ENCODE results near the gene GALNT14. TPM values are rescaled to one million over a fixed set of nuclear protein-coding genes. Genes with fewer than 3 reads are reported as not detected.

Gene GALNT14
- total and polyA plus RNA-seq, 5 donors from 2014 or later, result not detected

DNA sequence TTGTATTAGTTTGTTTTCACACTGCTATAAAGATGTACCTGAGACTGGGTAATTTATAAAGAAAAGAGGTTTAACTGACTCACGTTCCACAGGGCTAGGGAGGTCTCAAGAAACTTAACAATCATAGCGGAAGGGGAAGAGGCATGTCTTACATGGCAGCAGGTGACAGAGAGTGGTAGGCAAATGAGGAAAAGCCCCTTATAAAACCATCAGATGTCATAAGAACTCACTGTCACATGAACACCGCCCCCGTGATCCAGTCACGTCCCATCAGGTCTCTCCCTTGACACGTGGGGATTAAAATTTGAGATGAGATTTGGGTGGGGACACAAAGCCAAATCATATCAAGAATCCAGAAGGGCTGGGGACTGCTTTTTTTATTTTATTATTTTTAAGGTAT lies 120.0 kb downstream of the GALNT14 start:
- Mint-ChIP-seq H3K4me3 (no peak overlapping the region), H3K27ac (no peak overlapping the region), H3K9me3 (peaks cover 0 to 3% (median 0%) of the 10 kb centered on the region in 7 donors), H3K4me1 (no peaks in the 10 kb centered on the region), H3K36me3 (no peaks in the 10 kb centered on the region), H3K27me3 (no peaks in the 10 kb centered on the region)
- Histone ChIP-seq H3K4me1 (ENCODE audit: control insufficient read depth, insufficient read depth, low read length, poor library complexity, severe bottlenecking) (no peaks in the 10 kb centered on the region), H3K27ac (ENCODE audit: insufficient read depth, low read length, poor library complexity, severe bottlenecking) (no peak overlapping the region), H3K9me3 (ENCODE audit: control insufficient read depth in 2 of 2, low read length in 2 of 2) (no peaks in the 10 kb centered on the region), H3K36me3 (ENCODE audit: control insufficient read depth, insufficient read depth, low read length) (no peaks in the 10 kb centered on the region), H3K27me3 (ENCODE audit: control insufficient read depth, insufficient read depth, low read length) (no peaks in the 10 kb centered on the region), H3K4me3 (ENCODE audit: low read depth, low read length) (no peak overlapping the region)
- no peak for ATAC-seq (ENCODE audit: low read depth in 2 of 2)
- DNase-seq, result no peak

DNA sequence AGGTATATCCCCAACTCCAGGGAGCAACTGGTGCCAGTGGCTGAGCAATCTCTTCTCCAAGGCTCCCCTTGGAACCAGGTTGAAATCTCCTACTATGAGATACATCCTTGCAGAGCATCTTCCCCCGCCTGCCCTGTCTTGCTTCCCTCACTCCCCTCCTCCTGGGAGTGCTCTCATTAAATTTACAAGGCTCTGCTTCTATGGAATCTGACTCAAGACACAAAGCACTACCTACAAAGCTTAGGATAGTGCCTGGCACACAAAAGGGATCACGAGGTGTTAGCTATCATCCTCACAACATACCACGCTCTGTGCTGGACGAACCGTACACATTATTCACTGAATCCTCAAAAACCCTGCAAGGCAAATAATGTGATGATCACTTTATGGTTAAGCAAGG lies 121.6 kb downstream of the GALNT14 start:
- no peak for ATAC-seq (ENCODE audit: low read depth in 2 of 2)
- Mint-ChIP-seq H3K27ac (no peak overlapping the region), H3K9me3 (peaks cover 0 to 3% (median 0%) of the 10 kb centered on the region in 7 donors), H3K36me3 (no peaks in the 10 kb centered on the region), H3K27me3 (no peaks in the 10 kb centered on the region), H3K4me1 (no peaks in the 10 kb centered on the region), H3K4me3 (no peak overlapping the region)
- no peaks in the 10 kb centered on the region for H3K36me3 ChIP-seq (ENCODE audit: control insufficient read depth, insufficient read depth, low read length)
- no peaks in the 10 kb centered on the region for H3K4me1 ChIP-seq (ENCODE audit: control insufficient read depth, insufficient read depth, low read length, poor library complexity, severe bottlenecking)
- H3K27me3 ChIP-seq (ENCODE audit: control insufficient read depth, insufficient read depth, low read length), result no peaks in the 10 kb centered on the region
- H3K27ac ChIP-seq (ENCODE audit: insufficient read depth, low read length, poor library complexity, severe bottlenecking), result no peak overlapping the region
- H3K9me3 ChIP-seq (ENCODE audit: control insufficient read depth in 2 of 2, low read length in 2 of 2), result no peaks in the 10 kb centered on the region
- no peak overlapping the region for H3K4me3 ChIP-seq (ENCODE audit: low read depth, low read length)
- DNase-seq, result no peak

- DNase-seq, result no peak
- H3K27ac ChIP-seq (ENCODE audit: insufficient read depth, low read length, poor library complexity, severe bottlenecking), result no peak overlapping the region
Measured at GRCh38 chr2:31014516-31014915, 123.7 kb downstream of the GALNT14 start.

DNA sequence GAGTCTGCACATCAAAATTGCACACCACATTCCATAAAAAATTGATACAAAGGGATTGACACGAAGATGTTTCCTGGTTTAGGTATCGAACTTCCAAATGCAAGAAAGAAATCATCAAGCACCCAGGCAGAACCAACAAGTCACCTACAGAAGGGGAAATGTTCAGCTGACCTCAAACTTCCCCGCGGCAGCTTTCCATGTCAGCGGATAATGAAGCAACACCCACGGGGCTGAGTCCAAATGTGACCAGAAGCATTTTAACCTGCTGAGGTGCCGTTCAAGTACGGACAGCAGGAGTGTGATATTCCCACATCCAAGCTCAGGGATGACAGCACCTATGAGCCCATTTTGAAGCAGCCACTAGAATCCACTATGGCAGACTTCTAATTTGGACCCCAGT lies 124.9 kb downstream of the GALNT14 start:
- Histone ChIP-seq H3K9me3 (ENCODE audit: control insufficient read depth in 2 of 2, low read length in 2 of 2) (no peaks in the 10 kb centered on the region), H3K36me3 (ENCODE audit: control insufficient read depth, insufficient read depth, low read length) (no peaks in the 10 kb centered on the region), H3K4me3 (ENCODE audit: low read depth, low read length) (no peak overlapping the region), H3K4me1 (ENCODE audit: control insufficient read depth, insufficient read depth, low read length, poor library complexity, severe bottlenecking) (no peaks in the 10 kb centered on the region), H3K27ac (ENCODE audit: insufficient read depth, low read length, poor library complexity, severe bottlenecking) (no peak overlapping the region), H3K27me3 (ENCODE audit: control insufficient read depth, insufficient read depth, low read length) (no peaks in the 10 kb centered on the region)
- Mint-ChIP-seq H3K4me3 (no peak overlapping the region), H3K9me3 (peaks cover 0 to 3% (median 0%) of the 10 kb centered on the region in 7 donors), H3K27me3 (peaks cover 15% of the 10 kb centered on the region), H3K4me1 (no peaks in the 10 kb centered on the region), H3K27ac (no peak overlapping the region), H3K36me3 (no peaks in the 10 kb centered on the region)
- no peak for DNase-seq
- ATAC-seq (ENCODE audit: low read depth in 2 of 2), result no peak

More at GRCh38 chr2:31014516-31014915, 123.7 kb downstream of the GALNT14 start:
- ATAC-seq (ENCODE audit: low read depth in 2 of 2), result no peak
- Mint-ChIP-seq H3K36me3 (no peaks in the 10 kb centered on the region), H3K27ac (no peak overlapping the region), H3K4me3 (no peak overlapping the region), H3K27me3 (peaks cover 8% of the 10 kb centered on the region), H3K4me1 (no peaks in the 10 kb centered on the region), H3K9me3 (peaks cover 0 to 3% (median 0%) of the 10 kb centered on the region in 7 donors)
- H3K4me1 ChIP-seq (ENCODE audit: control insufficient read depth, insufficient read depth, low read length, poor library complexity, severe bottlenecking), result no peaks in the 10 kb centered on the region
- H3K27me3 ChIP-seq (ENCODE audit: control insufficient read depth, insufficient read depth, low read length), result no peaks in the 10 kb centered on the region
- no peak overlapping the region for H3K4me3 ChIP-seq (ENCODE audit: low read depth, low read length)
- no peaks in the 10 kb centered on the region for H3K9me3 ChIP-seq (ENCODE audit: control insufficient read depth in 2 of 2, low read length in 2 of 2)
- no peaks in the 10 kb centered on the region for H3K36me3 ChIP-seq (ENCODE audit: control insufficient read depth, insufficient read depth, low read length)

DNA sequence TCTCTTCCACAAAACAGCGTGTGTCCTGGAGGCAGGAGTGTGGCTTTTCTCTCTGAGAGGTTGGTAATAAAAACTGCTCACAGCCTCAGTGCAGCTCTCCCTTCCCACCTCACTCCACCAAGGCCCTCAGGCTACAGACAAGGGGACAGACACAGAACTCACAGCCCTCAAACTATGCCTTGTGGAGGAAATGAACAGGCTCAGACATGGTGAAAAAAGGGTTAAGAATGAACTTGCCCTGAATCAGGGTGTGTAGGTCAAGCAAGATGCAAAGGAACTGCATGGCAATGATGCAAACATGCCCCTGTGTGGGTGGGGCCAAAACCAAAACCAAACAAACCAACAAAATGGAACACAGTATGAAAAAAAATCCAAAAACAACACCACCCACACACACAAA lies 125.8 kb downstream of the GALNT14 start:
- peaks cover 0 to 2% (median 0%) of the 10 kb centered on the region in 7 donors for H3K9me3 Mint-ChIP-seq
- H3K4me3 Mint-ChIP-seq, result no peak overlapping the region
- Histone ChIP-seq H3K27ac (ENCODE audit: insufficient read depth, low read length, poor library complexity, severe bottlenecking) (no peak overlapping the region), H3K4me3 (ENCODE audit: low read depth, low read length) (no peak overlapping the region), H3K4me1 (ENCODE audit: control insufficient read depth, insufficient read depth, low read length, poor library complexity, severe bottlenecking) (no peaks in the 10 kb centered on the region), H3K36me3 (ENCODE audit: control insufficient read depth, insufficient read depth, low read length) (no peaks in the 10 kb centered on the region), H3K9me3 (ENCODE audit: control insufficient read depth in 2 of 2, low read length in 2 of 2) (no peaks in the 10 kb centered on the region), H3K27me3 (ENCODE audit: control insufficient read depth, insufficient read depth, low read length) (no peaks in the 10 kb centered on the region)
- ATAC-seq (ENCODE audit: low read depth in 2 of 2) (no peak), DNase-seq (no peak)
- H3K4me1 Mint-ChIP-seq, result no peaks in the 10 kb centered on the region
- no peak overlapping the region for H3K27ac Mint-ChIP-seq
- H3K36me3 Mint-ChIP-seq, result no peaks in the 10 kb centered on the region
- peaks cover 15% of the 10 kb centered on the region for H3K27me3 Mint-ChIP-seq

DNA sequence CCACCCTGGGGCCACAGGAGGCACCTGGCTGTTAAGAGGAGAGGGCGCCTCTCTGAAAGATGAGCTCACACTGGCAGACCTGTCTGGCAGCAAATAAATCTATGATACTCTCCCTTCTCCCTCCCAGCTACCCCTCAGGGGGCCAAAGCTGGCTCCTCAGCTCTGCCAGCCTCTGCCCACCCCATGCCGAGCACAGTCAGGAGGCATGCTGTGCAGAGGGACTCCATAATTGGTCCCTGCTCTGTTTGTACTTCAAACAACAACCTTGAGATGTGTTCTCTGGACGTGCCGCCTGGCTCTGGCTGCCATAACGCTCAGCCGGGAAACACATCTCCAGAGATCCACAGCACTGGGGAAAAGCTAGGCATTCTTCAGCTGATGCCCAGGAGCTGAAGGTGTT lies 126.7 kb downstream of the GALNT14 start:
- H3K4me3 Mint-ChIP-seq, result no peak overlapping the region
- no peak overlapping the region for H3K27ac Mint-ChIP-seq
- Histone ChIP-seq H3K27ac (ENCODE audit: insufficient read depth, low read length, poor library complexity, severe bottlenecking) (no peak overlapping the region), H3K4me3 (ENCODE audit: low read depth, low read length) (no peak overlapping the region), H3K9me3 (ENCODE audit: control insufficient read depth in 2 of 2, low read length in 2 of 2) (no peaks in the 10 kb centered on the region), H3K36me3 (ENCODE audit: control insufficient read depth, insufficient read depth, low read length) (no peaks in the 10 kb centered on the region), H3K27me3 (ENCODE audit: control insufficient read depth, insufficient read depth, low read length) (no peaks in the 10 kb centered on the region), H3K4me1 (ENCODE audit: control insufficient read depth, insufficient read depth, low read length, poor library complexity, severe bottlenecking) (no peaks in the 10 kb centered on the region)
- H3K9me3 Mint-ChIP-seq, result peaks cover 0 to 2% (median 0%) of the 10 kb centered on the region in 7 donors
- H3K36me3 Mint-ChIP-seq, result no peaks in the 10 kb centered on the region
- no peaks in the 10 kb centered on the region for H3K4me1 Mint-ChIP-seq
- no peak for ATAC-seq (ENCODE audit: low read depth in 2 of 2)
- H3K27me3 Mint-ChIP-seq, result peaks cover 15% of the 10 kb centered on the region
- DNase-seq, result no peak

DNA sequence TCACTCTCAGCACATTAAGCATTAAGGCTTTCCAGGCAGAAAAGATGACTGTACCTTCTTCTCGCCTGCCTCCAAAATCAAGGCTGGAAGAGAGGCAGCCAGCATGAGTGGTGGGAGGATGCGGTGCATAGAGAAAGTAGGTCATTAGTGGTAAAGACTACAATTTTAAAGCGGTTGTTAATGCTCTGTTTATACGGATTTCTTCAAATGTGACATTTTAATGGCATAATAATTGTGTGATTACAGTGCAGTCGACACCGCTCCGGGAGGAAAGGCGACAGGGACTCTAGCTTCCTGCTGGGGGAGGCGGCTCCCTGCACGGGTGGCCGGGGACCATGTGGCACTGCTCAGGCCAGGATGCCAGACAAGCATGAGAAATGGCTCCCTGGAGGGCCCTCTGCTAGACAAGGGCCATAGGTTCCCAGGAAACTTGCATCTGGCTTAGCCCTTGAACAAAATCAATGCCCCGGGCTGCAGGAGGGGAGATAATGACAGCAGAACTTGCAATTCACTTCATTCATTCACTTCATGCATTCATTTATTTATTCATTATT lies 129.6 kb downstream of the GALNT14 start:
- no peak for ATAC-seq (ENCODE audit: low read depth in 2 of 2)

DNA sequence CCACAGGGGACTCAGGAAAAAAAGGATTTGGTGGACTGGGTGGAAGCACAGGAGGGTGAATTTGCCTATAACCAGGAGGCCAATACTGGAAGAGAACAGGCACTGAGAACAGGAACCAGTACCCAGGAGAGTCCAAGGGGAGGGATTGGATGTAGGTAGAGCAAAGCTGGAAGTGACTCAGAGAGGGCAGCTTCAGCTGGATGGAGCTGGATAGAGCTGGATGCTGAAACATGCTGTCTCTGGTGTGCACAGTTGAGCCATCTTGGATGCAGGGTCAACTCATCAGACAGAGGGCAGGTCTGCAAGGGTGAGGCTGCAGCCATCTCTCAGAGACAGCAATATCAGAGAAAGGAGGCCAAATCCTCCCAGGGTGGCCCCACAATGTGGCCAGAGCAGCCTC lies 134.0 kb downstream of the GALNT14 start:
- Mint-ChIP-seq H3K9me3 (peaks cover 0 to 2% (median 0%) of the 10 kb centered on the region in 7 donors), H3K4me3 (no peak overlapping the region), H3K27ac (no peak overlapping the region), H3K27me3 (peaks cover 8% of the 10 kb centered on the region), H3K4me1 (no peaks in the 10 kb centered on the region), H3K36me3 (no peaks in the 10 kb centered on the region)
- no peak for ATAC-seq (ENCODE audit: low read depth in 2 of 2)
- Histone ChIP-seq H3K36me3 (ENCODE audit: control insufficient read depth, insufficient read depth, low read length) (no peaks in the 10 kb centered on the region), H3K27ac (ENCODE audit: insufficient read depth, low read length, poor library complexity, severe bottlenecking) (no peak overlapping the region), H3K4me3 (ENCODE audit: low read depth, low read length) (no peak overlapping the region), H3K4me1 (ENCODE audit: control insufficient read depth, insufficient read depth, low read length, poor library complexity, severe bottlenecking) (no peaks in the 10 kb centered on the region), H3K9me3 (ENCODE audit: control insufficient read depth in 2 of 2, low read length in 2 of 2) (no peaks in the 10 kb centered on the region), H3K27me3 (ENCODE audit: control insufficient read depth, insufficient read depth, low read length) (no peaks in the 10 kb centered on the region)
- no peak for DNase-seq

More for the DNA sequence above, 129.6 kb downstream of the GALNT14 start:
- no peaks in the 10 kb centered on the region for H3K27me3 ChIP-seq (ENCODE audit: control insufficient read depth, insufficient read depth, low read length)
- no peak overlapping the region for H3K4me3 ChIP-seq (ENCODE audit: low read depth, low read length)
- Mint-ChIP-seq H3K4me1 (no peaks in the 10 kb centered on the region), H3K27ac (no peak overlapping the region), H3K27me3 (peaks cover 15% of the 10 kb centered on the region), H3K9me3 (peaks cover 0 to 2% (median 0%) of the 10 kb centered on the region in 7 donors), H3K36me3 (no peaks in the 10 kb centered on the region), H3K4me3 (no peak overlapping the region)
- no peak for DNase-seq
- no peaks in the 10 kb centered on the region for H3K4me1 ChIP-seq (ENCODE audit: control insufficient read depth, insufficient read depth, low read length, poor library complexity, severe bottlenecking)
- H3K36me3 ChIP-seq (ENCODE audit: control insufficient read depth, insufficient read depth, low read length), result no peaks in the 10 kb centered on the region
- no peaks in the 10 kb centered on the region for H3K9me3 ChIP-seq (ENCODE audit: control insufficient read depth in 2 of 2, low read length in 2 of 2)
- H3K27ac ChIP-seq (ENCODE audit: insufficient read depth, low read length, poor library complexity, severe bottlenecking), result no peak overlapping the region
